Measurements from ENCODE around the gene COL18A1.

COL18A1 gene

DNA sequence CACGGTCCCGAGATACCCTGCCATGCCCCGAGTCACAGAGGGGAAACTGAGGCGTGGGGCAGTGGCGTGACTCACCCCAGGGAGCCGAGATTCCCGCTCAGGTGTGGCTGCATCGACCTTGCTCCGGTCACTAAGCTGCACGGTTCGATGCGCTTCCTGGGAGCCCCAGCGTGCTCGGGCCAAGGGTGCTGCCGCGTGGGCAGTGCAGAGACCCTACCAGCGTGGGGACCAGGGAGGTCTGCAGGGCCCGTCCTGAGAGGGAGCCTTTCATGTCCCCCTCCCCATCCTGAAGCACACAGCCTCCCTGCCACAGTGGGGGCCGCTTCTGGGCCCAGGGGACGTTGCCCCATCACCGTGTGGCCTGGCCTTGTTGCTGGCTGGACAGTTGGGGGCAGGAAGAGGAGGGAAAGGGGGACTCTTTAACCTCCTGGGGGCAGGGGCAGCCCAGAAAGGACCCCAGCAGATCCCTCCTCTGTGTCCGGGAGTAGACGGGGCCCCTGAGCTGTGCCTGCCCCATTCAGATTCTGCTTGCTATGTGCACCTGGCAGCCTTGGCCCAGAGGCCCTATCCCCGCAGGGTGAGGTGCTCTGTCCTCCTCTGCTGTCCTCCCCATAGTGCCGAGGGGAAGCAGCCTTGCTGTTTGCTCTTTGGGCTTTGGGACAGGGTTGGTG is 52.3 kb downstream of the COL18A1 start:
- no peak for DNase-seq

DNA sequence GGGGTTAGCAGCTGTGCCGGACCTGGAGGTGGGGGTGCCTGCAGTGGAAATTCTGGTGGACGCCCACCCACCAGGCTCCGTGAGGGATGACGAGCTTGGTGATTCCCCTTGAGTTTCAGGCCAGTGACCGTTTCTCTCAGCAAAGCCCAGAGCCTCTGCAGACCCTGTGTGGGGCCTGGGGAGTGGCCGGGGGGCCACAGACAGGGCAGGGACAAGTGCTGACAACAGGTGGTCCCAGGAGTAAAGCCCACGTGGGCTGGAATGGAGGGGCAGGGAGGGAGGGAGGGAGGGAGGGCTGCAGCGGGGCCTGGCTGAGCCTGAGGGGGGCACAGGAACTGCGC is 52.8 kb downstream of the COL18A1 start:
- no peak for DNase-seq

DNA sequence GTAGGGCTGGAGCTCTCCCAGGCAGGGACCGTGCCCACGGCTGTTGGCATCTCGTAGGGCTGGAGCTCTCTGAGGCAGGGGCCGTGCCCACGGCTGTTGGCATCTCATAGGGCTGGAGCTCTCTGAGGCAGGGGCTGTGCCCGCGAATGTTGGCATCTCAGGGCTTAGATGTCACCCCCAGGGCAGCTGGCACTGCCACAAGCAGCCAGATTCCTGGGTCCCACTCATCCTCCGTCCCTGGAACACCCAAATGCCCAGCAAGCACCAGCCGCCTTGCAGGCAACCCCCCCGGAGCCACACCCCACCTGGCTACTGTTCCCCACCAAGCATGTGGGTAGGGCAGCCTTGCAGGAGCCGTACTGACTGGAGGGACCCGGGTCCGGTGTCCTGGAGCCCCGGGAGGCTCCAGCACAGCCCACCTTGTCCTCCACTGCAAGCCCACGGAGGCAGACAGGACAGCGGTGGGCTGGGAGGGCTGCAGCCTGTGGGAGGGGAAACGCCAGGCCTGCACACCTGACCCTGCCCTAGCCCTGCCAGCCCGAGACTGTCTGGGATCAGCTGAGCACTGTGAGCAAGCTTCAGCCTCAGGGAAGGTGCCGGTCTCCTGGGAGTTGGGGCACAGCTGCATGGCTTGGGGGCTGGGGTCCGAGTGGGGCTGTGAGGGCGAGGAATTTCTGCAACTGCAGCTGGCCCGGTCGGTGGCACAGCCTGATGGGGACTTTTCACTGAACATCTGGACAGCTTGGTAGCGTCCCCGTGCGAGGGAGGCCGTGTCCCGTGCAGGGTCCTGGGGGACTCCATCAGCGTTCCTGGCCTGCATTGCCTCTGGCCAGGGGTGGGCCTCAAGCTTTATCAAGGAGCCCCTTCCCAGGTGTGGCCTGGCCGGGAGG is 53.6 kb downstream of the COL18A1 start:
- no peak for DNase-seq

DNA sequence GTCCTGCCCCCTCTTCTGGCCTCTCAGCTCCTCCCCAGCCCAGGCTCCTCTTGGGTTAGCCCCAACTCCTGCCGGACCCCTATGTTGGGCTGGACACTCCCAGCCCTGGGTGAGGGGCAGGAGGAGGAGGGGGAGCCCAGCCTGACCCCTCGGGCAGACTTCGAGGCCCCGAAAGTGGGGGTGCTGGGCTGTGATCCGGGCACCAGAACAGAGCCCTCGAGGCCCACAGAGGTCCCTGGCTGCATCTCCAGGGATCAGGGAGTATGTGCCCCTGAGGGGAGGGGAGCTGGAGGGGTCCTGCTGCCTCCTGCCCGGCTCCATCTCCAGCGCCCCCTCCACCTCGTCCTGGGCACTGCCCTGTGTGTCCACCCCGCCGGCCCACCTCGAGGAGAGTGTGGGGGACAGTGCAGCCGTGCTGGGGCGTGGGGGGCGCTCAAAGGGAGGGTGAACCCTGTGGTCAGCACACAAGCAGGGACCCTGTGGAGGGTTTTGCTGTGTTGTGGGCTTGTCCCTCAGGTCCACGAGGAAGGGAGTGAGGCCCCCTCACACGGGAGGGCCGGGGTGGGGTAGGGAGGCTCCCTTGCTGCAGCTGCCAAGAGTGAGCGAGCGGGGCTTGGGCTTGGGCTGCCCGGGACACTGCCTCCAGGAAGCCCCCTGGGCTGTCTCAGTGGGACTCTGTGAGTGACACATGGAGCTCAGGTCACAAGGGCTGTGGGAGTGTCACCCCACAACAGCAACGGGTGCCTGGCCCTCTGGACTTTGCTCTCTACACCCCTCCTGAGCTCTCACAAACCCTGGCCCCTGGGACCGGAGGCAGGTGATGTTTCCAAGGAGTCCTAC is 54.4 kb downstream of the COL18A1 start:
- DNase-seq, result no peak

DNA sequence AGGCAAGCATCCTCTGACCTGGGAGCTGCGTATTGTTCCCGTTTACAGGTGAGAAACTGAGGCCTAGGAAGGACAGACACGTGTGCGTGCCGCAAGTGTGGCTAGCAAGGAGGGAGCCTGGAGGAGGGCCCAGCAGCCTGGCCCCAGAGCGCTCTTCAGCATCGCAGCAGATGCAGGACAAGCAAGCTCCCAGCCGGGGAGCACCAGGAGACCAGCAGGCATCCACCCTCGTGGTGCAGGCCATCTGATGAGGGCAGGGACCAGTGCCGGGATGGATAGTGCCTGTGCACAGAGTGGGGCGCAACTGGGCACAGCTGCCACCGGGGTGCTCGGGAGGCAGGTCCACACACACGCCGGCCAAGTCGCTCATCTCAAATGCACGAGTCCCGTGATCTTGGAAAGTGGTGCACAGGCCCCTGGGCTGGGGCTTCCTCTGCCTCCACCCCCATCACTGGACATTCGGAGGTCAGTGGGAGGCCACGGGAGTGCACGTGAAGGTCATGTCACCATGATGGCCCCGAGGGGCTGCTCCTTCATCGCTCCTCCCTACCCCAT is 55.1 kb downstream of the COL18A1 start:
- no peak for DNase-seq

DNA sequence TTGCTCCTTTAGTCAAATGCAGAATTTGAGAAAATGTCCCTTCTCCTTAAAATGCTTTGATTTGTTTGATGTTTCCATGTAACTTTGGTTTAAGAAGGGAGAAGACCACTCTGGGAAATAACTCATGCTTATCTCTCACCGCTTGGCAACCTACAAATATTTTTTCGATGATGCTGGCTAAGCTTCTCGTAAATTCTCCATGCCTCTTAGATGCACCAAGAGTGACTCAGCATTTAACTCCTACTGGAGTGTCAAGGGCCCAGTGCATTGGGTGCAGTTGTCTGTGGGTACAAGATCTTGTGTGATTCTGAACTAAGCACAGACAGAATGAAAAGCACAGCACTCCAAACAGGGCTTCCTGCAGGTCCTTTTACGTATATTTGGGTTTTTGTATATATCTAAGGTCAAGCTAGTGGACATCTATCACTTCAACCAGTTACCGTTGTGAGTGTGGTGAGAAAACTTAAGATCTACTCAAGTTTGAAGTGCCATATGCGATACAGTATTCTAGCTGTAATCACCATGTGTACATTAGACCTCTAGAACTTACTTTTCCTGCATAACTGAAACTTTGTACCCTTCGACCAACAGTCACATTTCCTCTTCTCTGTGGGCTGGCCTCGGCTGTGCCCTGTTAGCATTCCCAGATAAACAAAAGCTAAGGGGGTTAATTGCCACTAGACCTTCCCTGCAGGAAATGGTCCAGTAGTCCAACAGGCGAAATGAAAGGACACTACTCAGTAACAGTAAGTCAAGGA is 55.8 kb downstream of the COL18A1 start:
- no peak for DNase-seq

DNA sequence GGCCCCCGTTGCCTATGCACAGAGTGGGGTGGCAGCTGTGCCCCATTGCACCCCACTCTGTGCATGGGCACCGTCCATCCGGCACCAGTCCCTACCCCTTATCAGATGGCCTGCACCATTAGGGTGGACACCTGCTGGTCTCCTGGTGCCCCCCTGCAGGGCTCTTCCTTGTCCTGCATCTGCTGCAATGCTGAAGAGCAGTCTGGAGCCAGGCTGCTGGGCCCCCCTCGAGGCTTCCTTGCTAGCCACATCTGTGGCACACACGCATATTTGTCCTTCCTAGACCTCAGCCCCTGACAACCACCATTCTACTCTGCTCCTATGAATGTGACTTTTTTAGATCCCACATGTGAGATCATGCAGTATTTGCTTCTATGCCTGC is 56.4 kb downstream of the COL18A1 start:
- no peak for DNase-seq

DNA sequence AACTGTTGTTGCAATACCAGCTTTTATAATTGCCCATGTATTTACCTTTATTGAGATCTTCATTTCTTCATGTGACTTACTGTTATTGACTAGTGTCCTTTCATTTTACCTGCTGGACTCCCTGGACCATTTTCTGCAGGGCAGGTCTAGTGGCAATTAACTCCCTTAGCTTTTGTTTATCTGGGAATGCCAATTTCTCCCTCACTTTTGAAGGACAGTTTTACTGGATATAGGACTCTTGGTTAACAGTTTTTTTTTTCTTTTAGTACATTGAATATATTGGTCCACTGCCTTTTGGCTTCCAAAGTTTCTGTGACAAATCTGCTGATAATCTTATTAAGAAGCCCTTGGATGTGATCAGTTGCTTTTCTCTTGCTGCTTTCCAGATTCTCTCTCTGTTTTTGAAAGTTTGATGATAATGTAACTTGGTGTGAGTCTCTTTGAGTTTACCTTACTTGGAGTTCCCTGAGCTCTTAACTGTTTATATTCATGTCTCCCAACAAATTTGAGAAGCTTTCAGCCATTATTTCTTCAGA is 56.9 kb downstream of the COL18A1 start:
- no peak for DNase-seq

DNA sequence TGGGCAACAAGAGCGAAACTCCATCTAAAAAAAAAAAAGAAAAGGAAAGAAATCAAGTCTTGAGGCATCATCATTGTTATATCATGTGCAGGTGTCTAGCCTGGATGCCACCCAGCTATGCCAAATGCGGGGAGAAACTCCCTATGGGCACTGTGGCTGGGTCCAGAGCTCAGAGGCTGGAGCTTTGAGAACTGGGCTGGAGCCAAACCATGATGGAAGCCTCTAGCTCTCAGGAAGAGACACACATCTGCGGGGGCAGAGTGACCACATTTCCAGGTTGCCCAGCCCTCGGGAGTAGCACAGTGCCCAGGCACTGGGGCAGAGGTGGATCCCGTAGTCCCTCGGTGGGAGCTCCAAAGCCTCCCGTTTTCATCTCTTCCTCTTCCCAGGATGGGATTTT is 58.9 kb downstream of the COL18A1 start:
- no peak for DNase-seq

DNA sequence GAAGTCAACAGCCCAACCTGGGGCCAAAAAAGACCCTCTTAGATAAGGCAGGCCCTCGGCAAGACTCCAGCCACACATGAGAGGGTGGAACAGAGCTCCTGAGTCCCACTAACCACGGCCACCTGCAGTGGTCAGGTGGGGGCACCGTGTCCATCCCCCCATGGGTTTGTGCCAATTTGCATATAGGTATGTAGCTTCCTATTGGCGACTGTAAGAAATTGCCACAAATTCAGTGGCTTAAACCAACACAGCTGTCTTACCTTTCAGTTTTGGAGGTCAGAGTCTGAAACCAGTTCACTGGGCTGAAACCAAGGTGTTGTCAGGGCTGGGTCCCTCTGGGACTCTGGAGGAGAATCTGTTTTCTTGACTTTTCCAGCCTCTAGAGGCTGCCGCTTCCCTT is 59.3 kb downstream of the COL18A1 start:
- no peak for DNase-seq

DNA sequence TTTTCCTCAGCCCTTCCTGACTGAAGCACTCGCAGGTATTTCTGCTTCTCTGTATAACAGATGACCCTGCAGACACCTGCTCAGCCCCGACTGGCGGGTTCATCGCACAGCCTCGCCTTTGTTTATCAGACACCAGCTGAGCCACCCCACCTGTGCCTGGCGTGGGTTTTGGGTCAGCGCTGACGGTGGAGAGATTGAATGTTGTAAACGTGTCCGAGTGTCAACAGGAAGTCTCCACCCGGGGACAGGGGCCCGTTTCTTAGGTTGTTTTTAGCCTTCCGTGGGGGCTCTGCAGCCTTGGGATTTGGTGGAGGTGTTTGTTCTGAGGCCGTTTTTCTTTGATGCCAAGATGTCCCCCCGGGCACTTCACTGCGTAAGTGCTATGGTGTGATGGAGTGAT is 60.1 kb downstream of the COL18A1 start:
- DNase-seq, result no peak

DNA sequence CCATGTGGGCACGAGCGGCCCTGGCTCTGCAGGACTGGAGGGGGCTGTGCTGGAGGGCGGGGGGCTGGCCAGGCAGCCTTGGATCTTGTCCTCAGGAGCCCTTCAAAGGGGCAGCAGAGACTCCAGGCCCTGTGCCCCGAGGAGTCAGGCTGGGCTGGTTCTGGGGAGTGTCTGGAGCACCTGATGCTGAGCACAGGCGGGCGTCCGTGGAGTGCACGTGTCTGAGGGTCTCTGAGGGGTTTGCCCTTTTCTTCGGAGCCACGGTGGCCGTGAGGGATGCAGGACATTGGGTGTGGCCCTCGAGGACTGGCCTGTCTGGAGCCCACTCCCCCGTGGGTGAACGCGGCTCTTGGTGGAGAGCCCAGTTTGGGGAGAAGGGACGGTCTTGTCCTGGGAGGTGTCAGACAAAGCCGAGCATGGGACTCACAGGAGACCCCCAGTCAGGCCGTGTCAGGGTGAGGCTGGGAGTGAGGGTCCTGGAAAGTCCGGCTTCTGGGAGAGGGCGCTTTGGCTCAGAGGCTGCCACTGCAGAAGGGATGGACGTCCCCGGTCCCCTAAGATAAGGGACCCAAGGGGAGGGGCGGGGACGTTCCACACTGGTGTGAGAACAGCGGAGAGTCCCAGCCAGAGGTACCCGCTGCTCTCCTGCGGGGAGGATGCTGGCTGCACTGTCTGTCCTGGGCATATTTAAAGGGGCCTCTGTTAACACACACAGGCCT is 60.8 kb downstream of the COL18A1 start:
- DNase-seq, result no peak

DNA sequence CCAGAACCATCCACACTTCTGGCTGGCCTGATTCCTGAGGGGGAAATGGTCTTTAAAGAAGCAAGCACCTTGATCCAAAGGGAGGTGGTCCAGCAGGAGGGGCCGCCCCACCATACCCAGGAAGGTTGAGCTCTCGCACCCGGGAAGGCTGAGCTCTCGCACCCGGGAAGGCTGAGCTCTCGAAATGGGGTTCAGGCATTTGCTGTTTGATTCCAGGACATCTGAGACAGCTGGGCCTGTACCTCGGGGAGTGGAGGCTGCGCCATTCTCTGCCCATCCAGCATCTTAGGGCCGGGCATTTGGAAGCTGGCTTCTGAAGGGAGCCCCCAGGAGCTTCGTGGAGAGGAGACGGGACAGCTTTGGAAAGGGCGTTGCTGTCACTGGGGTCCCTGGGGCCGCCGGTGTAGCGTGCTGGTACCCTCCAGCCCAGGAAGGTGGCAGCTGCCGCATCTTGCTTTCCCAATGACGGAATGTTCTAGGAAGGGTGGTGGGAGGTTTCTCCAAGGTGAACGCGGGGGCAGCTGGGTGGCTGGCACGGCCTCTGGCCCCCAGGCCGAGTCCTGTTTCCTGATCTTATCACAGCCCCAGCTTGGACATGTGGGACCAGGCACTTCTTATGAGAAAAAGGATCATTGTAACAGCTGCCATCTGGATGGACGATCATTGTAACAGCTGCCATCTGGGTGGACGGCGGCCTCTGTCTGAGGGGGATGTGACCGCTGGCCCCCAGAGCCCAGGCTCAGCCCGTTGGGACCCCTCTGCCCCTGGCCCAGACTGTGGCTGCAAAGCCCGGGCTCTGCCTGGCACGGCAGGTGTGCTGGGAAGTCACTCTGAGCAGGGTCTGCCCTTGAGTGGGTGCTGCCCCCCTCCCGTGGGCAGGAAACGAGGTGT is 61.6 kb downstream of the COL18A1 start:
- DNase-seq, result no peak

DNA sequence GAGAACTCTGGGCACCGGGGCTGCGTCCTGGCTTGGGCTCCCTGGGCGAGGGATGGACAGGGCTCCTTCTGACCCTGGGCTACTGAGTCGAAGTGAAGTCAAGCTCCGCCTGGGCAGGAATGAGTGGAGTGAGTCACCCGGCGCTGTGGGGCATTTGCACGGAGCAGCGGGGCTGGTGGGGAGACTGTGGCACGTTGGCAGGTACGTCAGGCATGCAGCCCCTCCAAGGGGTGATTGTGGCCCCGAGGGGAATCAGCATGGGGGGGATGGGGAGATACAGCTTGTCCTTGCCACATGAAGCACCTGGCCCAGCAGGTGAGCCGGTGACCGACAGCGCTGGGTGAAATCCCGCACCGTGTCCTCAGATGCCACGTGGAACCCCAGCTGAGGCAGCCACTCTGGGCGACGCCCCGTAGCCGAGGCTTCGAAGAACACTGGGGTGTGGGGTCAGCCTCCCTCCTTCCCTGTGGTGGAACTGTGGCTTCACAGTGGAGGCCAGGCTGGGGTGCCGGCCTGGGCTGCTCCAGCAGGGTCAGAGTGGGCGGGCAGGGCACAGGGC is 62.3 kb downstream of the COL18A1 start:
- DNase-seq, result no peak

DNA sequence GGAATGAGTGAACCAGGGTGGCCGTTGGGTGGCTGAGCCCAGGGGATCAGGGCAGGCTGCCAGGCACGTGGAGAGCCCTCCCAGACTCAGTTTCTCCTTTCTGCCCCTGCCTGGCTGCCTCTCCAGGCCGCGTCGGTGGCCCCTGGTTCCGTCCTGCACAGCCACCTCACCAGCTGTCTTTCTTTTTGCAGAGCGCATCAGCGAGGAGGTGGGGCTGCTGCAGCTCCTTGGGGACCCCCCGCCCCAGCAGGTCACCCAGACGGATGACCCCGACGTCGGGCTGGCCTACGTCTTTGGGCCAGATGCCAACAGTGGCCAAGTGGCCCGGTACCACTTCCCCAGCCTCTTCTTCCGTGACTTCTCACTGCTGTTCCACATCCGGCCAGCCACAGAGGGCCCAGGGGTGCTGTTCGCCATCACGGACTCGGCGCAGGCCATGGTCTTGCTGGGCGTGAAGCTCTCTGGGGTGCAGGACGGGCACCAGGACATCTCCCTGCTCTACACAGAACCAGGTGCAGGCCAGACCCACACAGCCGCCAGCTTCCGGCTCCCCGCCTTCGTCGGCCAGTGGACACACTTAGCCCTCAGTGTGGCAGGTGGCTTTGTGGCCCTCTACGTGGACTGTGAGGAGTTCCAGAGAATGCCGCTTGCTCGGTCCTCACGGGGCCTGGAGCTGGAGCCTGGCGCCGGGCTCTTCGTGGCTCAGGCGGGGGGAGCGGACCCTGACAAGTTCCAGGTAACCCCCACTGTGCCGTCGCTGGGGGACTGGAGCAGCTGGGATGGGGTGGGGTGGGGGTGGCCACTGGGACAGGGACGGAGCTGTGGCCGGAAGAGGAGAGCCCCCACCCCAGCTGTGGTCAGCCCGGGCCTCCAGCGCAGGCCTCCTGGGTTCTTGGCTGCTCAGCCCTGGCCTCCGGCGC is 63.3 kb downstream of the COL18A1 start:
- DNase-seq, result no peak

DNA sequence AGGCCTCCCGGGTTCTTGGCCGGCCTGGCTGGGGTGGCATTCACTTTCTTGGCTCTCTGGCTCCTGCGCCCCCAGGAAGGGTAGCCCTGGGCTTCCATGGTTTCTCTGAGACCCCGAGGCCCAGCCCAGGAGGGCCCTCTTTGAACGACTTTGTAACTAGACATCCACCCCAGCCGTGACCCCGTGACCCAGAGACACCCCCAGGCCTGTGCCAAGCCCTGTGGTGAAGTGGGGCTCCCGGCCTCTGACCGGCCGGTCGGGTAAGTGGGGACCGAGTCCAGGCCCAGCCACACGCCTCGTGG is 64.0 kb downstream of the COL18A1 start:
- no peak for DNase-seq

DNA sequence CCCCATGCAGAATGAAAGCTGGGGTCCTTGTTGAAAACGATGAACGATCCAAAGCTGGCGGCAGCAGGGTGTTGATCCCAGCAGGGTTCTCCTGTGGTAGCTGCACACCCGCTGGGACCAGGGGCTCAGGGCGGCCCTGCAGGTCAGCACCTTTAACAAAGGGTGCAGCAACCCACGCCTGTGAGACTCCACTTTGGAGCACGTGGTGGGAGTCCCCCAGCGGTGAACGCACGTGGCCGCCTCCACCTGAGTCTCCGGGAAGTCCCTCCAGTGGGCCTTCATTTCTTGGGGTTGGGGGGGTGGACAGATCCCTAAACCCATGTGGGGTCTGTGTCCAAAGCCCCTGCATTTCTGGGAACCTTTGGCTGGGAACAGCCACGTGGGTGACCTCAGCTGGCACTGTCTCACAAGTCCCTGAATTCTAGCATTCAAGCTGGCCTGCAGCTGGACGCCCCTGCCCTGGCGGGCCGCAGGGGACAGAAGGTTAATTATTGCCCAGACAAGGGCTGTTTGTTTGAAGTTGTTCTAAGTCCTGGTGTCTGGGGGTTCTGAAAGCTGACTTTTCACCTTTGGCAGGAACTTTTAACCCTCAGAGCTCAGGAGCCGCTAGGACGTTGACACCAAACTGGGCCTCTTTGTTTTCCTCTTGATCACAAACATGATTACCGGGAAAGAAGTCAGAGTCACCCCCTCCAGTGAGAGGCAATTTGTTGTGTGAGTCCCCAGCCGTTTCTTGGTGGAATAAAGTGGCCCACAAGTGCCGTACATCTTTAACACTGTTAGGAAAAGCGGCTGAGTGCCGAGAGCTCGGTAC is 64.5 kb downstream of the COL18A1 start:
- DNase-seq, result no peak

DNA sequence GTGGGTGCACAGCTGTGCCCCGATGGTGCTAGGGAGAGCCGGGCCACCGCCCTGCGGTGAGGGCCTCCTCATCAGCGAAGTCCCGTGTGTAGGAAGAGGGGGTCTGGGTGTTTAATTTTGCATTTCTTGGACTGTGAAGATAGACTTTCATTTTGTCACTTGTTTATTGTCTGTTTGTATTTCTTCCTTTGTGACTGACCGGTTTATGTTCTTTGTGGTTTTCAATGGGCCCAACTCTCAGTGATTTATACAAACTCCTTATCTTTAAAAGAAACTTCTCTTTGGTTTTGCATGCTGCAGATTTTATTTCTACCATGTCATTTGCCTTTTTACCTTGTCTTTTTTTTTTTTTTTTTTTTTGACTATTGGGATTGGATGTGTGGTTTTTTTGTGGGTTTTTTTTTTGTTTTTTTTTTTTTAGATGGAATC is 65.1 kb downstream of the COL18A1 start:
- DNase-seq, result no peak

Data from CD4-positive, alpha-beta T cell treated with Interleukin-1 beta for 1 hour (primary cell).